ENCODE measurements around the gene TMEM212. TPM values are rescaled to one million over a fixed set of nuclear protein-coding genes. Genes with fewer than 3 reads are reported as not detected.

Gene TMEM212
- total and polyA plus RNA-seq, 9 of the 15 experiments (the other 6 are each of a cell fraction or from before 2014, with no cell fraction given), result not detected

- TF ChIP-seq, protein P1, sequence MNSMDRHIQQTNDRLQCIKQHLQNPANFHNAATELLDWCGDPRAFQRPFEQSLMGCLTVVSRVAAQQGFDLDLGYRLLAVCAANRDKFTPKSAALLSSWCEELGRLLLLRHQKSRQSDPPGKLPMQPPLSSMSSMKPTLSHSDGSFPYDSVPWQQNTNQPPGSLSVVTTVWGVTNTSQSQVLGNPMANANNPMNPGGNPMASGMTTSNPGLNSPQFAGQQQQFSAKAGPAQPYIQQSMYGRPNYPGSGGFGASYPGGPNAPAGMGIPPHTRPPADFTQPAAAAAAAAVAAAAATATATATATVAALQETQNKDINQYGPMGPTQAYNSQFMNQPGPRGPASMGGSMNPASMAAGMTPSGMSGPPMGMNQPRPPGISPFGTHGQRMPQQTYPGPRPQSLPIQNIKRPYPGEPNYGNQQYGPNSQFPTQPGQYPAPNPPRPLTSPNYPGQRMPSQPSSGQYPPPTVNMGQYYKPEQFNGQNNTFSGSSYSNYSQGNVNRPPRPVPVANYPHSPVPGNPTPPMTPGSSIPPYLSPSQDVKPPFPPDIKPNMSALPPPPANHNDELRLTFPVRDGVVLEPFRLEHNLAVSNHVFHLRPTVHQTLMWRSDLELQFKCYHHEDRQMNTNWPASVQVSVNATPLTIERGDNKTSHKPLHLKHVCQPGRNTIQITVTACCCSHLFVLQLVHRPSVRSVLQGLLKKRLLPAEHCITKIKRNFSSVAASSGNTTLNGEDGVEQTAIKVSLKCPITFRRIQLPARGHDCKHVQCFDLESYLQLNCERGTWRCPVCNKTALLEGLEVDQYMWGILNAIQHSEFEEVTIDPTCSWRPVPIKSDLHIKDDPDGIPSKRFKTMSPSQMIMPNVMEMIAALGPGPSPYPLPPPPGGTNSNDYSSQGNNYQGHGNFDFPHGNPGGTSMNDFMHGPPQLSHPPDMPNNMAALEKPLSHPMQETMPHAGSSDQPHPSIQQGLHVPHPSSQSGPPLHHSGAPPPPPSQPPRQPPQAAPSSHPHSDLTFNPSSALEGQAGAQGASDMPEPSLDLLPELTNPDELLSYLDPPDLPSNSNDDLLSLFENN (IDR thresholded peaks at IDR 0.05; ENCODE audit: low read depth in 2 of 2, low read length in 2 of 2), result no peak
- TF ChIP-seq SRSF7 (optimal IDR thresholded peaks at IDR 0.05; ENCODE audit: low read depth, low read length) (no peak), BCOR (IDR thresholded peaks at IDR 0.05) (peak; percentile 83), SLC30A9 (CRISPR knock-in tag; IDR thresholded peaks at IDR 0.05) (no peak), TAF9B (IDR thresholded peaks at IDR 0.05; ENCODE audit: partially characterized antibody) (no peak), KHSRP (IDR thresholded peaks at IDR 0.05) (no peak), ZNF311 (CRISPR knock-in tag; IDR thresholded peaks at IDR 0.05) (no peak), RNF219 (CRISPR knock-in tag; IDR thresholded peaks at IDR 0.05) (no peak), HNRNPL (IDR thresholded peaks at IDR 0.05; ENCODE audit: low read depth, low read length) (no peak), RBBP5 (IDR thresholded peaks at IDR 0.05; ENCODE audit: borderline replicate concordance, insufficient read depth, low read length, poor library complexity, severe bottlenecking) (no peak), NFATC3 (IDR thresholded peaks at IDR 0.05) (no peak), ZBTB11 (CRISPR knock-in tag; IDR thresholded peaks at IDR 0.05) (no peak), ARID1B (IDR thresholded peaks at IDR 0.05) (no peak), TAF7 (tag; IDR thresholded peaks at IDR 0.05) (no peak), CHD4 (IDR thresholded peaks at IDR 0.05; ENCODE audit: insufficient read depth, insufficient replicate concordance, low read depth, low read length, poor library complexity, severe bottlenecking) (peak; percentile 86)
- TF ChIP-seq, protein P2, sequence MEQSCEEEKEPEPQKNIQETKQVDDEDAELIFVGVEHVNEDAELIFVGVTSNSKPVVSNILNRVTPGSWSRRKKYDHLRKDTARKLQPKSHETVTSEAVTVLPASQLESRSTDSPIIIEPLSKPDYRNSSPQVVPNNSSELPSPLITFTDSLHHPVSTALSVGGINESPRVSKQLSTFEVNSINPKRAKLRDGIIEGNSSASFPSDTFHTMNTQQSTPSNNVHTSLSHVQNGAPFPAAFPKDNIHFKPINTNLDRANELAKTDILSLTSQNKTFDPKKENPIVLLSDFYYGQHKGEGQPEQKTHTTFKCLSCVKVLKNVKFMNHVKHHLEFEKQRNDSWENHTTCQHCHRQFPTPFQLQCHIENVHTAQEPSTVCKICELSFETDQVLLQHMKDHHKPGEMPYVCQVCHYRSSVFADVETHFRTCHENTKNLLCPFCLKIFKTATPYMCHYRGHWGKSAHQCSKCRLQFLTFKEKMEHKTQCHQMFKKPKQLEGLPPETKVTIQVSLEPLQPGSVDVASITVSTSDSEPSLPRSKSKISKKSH (CRISPR knock-in tag; IDR thresholded peaks at IDR 0.05), result no peak
- TF ChIP-seq, protein P3, sequence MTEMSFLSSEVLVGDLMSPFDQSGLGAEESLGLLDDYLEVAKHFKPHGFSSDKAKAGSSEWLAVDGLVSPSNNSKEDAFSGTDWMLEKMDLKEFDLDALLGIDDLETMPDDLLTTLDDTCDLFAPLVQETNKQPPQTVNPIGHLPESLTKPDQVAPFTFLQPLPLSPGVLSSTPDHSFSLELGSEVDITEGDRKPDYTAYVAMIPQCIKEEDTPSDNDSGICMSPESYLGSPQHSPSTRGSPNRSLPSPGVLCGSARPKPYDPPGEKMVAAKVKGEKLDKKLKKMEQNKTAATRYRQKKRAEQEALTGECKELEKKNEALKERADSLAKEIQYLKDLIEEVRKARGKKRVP (CRISPR knock-in tag; IDR thresholded peaks at IDR 0.05), result no peak
These were observed 5.5 kb upstream of the TMEM212 start (continued) for GRCh38 chr3:171837698-171838097.
